22Rv1 (cell line): Measurements from ENCODE around the gene RDM1.

Source experiments
- H3K27ac ChIP-seq: fragments of 450-650 bp; 2 replicates; pipeline ENCODE4 v1.5.1; 2017
- CTCF ChIP-seq: fragments of 450-650 bp; IDR thresholded peaks from 2 replicates; pipeline ENCODE4 v1.5.1; 2017; ENCODE audit warnings: mild to moderate bottlenecking
- ZFX ChIP-seq: fragments of 450-650 bp; IDR thresholded peaks from 2 replicates; pipeline ENCODE4 v1.6.1; 2017; ENCODE audit warnings: antibody characterized with exemption, borderline replicate concordance

The RDM1 gene

GRCh38 chr17:35915153-35915964 lies 15.2 kb downstream of the RDM1 start:
- no peak overlapping the region for H3K27ac ChIP-seq
- TF ChIP-seq CTCF = no peak
- no peak for TF ChIP-seq ZFX

- no peak overlapping the region for H3K27ac ChIP-seq
- TF ChIP-seq ZFX = no peak
- TF ChIP-seq CTCF = no peak
Observed at GRCh38 chr17:35914354-35914753, 16.2 kb downstream of the RDM1 start.

GRCh38 chr17:35913609-35914008 lies 17.0 kb downstream of the RDM1 start:
- no peak for TF ChIP-seq CTCF
- no peak for TF ChIP-seq ZFX
- H3K27ac ChIP-seq = no peak overlapping the region

GRCh38 chr17:35912942-35913341 lies 17.6 kb downstream of the RDM1 start:
- TF ChIP-seq ZFX = no peak
- no peak for TF ChIP-seq CTCF

GRCh38 chr17:35912339-35912912 lies 18.1 kb downstream of the RDM1 start:
- TF ChIP-seq ZFX = no peak
- TF ChIP-seq CTCF = no peak
- H3K27ac ChIP-seq = no peak overlapping the region

More at GRCh38 chr17:35912942-35913341, 17.6 kb downstream of the RDM1 start:
- H3K27ac ChIP-seq = no peak overlapping the region

- H3K27ac ChIP-seq = no peak overlapping the region
- no peak for TF ChIP-seq CTCF
- TF ChIP-seq ZFX = no peak
Observed at GRCh38 chr17:35909408-35909807, 21.2 kb downstream of the RDM1 start.

- TF ChIP-seq ZFX (no peak), CTCF (no peak)
- H3K27ac ChIP-seq = no peak overlapping the region
Observed at GRCh38 chr17:35907691-35908090, 22.9 kb downstream of the RDM1 start.
